SJCRH30 (cell line): ENCODE results near the gene SEC24C. TPM values are rescaled to one million over a fixed set of nuclear protein-coding genes. Genes with fewer than 3 reads are reported as not detected.
"Not testable (repeated sequence)": the region's sequence is repeated elsewhere in the genome, so short reads cannot be mapped to it uniquely, and the experiment has no call there.

ENCODE experiments used
- DNase-seq, 2 experiments: peaks; one replicate each; pipeline ENCODE4 v3.0.0-alpha.2; 2015 to 2020
- H3K27ac ChIP-seq: fragments of 250-450 bp; sonication (Bioruptor Pico); 2 replicates; pipeline ENCODE4 v1.5.1; 2020; ENCODE audit warnings: mild to moderate bottlenecking, moderate library complexity
- H3K27me3 ChIP-seq: fragments of 250-450 bp; sonication (Bioruptor Pico); 2 replicates; pipeline ENCODE4 v1.5.1; 2020; ENCODE audit warnings: mild to moderate bottlenecking, moderate library complexity
- H3K36me3 ChIP-seq: fragments of 250-450 bp; sonication (Bioruptor Pico); 2 replicates; pipeline ENCODE4 v1.5.1; 2020; ENCODE audit warnings: mild to moderate bottlenecking, moderate library complexity
- H3K4me1 ChIP-seq: fragments of 250-450 bp; sonication (Bioruptor Pico); 2 replicates; pipeline ENCODE4 v1.5.1; 2020; ENCODE audit warnings: mild to moderate bottlenecking, moderate library complexity
- H3K4me3 ChIP-seq: fragments of 250-450 bp; sonication (Bioruptor Pico); 2 replicates; pipeline ENCODE4 v1.5.1; 2020; ENCODE audit warnings: mild to moderate bottlenecking, moderate library complexity
- H3K9me3 ChIP-seq: fragments of 250-450 bp; sonication (Bioruptor Pico); replicated peaks from 2 replicates; pipeline ENCODE4 v1.5.1; 2020; ENCODE audit warnings: mild to moderate bottlenecking, moderate library complexity
- total RNA-seq: library from RNA; depleted of rRNA; stranded (reverse); fragments of >200 nt; shearing (Covaris generic); gene quantifications from 2 replicates; pipeline ENCODE4 v1.2.3, GENCODE V29; 2014; rRNA removed

SEC24C gene
- total RNA-seq = 89.4 and 92.2 TPM in 2 replicates

DNA sequence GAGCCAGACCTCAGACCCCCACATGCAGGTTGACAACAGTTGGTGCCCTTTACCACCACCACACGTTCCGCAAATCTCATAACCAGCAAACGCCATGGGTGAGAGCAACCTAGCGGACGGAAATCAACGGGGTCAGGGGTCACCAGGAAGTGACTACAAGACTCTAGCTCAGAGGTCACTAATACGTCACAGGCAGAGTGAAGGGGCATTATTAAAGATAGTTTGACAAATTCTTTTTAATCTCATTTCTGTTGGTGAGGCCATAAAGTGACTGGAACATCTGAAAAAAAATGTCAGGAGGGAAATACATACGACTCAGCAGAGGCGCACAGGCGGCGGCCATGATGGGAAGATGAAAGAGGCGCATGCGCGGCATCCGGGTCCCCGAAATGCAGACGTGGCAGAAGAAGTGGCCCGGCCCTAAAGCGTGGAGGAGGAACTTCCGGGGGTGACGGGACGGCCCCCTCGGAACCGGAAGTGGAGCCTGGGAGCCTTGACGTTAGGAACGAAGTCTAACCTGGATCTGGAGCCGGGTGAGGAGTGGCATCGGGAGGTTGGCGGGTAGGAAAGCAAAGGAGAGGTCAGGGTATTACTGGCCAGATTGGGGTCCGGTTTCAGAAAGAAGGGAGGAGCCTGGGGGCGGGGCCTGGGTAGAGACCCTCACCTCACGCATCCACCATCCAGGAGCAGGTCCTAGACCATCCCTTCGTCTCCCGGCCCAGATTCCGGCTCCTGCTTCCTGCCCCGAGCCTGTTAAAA is at the start of gene SEC24C:
SEC24C (plus strand) TSS at position 468 of the 759 bp plus-strand sequence. CDS start 2,461 bp downstream, outside the sequence.
- H3K27ac ChIP-seq = peak within 1 kb of the TSS; percentile 88
- H3K4me1 ChIP-seq = 0 out of 2 replicates have a peak, but pooled peaks cover 4% of the 10 kb centered on the region
- peaks cover 22% of the 10 kb centered on the region for H3K36me3 ChIP-seq
- H3K27me3 ChIP-seq = no peaks in the 10 kb centered on the region
- peak; percentile 98 for DNase-seq
- H3K9me3 ChIP-seq = no peaks in the 10 kb centered on the region
- H3K4me3 ChIP-seq = peak within 1 kb of the TSS; percentile 77

DNA sequence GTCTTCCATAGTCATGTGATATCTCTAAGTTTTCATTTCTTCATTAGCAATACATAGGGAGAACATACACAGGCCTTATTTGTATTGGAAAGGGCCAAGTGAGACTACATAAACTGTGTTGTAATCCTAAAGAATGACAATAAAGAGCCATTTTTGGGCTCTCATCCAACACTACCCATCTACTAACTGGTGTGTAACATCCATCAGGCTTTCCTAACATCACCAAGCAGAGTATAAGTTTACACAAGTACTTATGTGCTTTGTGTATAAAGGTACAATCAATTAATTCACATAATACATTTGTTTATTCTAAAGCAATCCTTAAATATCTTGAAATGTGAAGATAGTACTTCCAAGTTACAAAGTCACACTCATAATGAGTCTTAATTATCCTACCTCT is 48.9 kb upstream of the SEC24C start:
- not testable (repeated sequence) for H3K36me3 ChIP-seq, H3K9me3 ChIP-seq, H3K27ac ChIP-seq, DNase-seq, H3K4me3 ChIP-seq, H3K27me3 ChIP-seq, H3K4me1 ChIP-seq

DNA sequence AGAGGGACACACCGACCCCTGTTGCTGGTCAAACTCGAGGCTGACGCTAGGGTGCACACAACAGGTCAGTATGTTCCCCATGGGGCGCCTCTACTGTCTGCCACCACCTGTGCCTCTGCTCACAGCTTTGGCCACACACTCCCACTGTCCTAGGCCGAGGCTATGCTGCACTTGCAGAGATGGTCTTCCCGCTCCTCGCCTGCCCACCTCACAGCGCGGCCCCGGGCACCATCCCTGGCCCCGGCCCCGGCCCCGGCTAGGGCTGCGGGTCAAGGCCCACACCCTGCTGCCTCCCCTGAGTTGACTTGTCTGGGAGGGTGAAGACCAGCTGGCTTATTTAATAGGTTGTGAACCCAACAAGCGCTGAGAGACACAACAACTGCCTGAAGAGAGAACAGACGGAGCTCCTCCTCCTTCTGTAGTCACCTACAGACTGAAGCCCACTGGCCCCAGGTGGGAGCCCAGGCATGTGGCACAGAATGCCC is 46.5 kb upstream of the SEC24C start, which contains the start of gene AGAP5:
AGAP5 (minus strand) TSS at position 435 of the 485 bp plus-strand sequence; CDS start at position 81, 354 bp downstream.
- H3K27me3 ChIP-seq, DNase-seq, H3K4me1 ChIP-seq, H3K36me3 ChIP-seq, H3K27ac ChIP-seq, H3K9me3 ChIP-seq, H3K4me3 ChIP-seq: not testable (repeated sequence)

GRCh38 chr10:73698819-73699218 is 45.4 kb upstream of the SEC24C start:
- H3K4me1 ChIP-seq, H3K4me3 ChIP-seq, H3K36me3 ChIP-seq, H3K27me3 ChIP-seq, H3K9me3 ChIP-seq, DNase-seq, H3K27ac ChIP-seq: not testable (repeated sequence)

DNA sequence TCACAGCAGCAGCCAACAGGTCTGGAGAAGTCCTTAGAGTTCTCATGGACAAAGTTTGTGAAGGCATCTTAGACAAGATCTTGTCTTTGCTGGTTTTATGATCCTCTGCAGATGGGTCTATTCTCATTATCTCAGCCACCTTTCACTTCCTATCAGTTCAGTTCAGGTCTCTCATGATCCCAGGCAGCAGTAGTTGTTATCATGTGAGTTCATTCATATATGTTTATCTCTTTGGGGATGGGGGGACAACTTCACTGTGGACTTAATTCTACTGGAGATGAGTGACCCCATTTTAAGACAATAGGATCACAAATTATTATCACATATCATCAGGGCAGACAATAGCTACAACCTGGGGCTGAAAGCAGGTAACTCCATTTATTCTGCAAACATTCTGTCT is 40.2 kb upstream of the SEC24C start:
- not testable (repeated sequence) for H3K27me3 ChIP-seq, H3K4me1 ChIP-seq

DNA sequence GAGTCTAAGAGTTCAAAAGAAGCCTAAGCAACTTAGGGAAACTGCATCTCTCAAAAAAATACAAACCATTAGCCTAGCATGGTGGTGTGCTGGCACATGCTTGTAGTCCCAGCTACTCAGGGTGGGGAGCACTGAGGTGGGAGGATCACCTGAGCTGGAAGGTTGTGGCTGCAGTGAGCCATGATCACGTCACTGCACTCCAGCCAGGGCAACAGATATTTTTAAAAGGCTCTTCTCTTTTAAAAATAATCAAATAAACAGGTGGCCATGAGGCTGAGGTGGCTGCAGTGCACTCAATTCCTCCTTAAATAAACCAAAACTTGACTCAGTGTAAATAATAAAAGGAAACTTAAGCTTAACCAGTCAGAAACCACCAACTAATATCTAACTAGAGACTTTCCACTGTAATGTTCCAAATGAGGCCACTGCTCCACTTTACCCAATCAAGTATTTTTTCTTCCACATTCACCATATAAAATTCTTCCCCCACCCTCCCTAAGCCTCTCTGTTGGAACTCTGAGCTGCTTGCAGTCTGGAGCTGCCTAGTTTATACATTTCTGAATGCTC is 38.6 kb upstream of the SEC24C start:
- not testable (repeated sequence) for H3K4me1 ChIP-seq, H3K4me3 ChIP-seq, H3K27ac ChIP-seq, H3K9me3 ChIP-seq, DNase-seq, H3K36me3 ChIP-seq, H3K27me3 ChIP-seq

More for the DNA sequence above, 40.2 kb upstream of the SEC24C start:
- H3K27ac ChIP-seq, H3K9me3 ChIP-seq, H3K36me3 ChIP-seq, DNase-seq, H3K4me3 ChIP-seq: not testable (repeated sequence)

- not testable (repeated sequence) for H3K36me3 ChIP-seq, H3K4me1 ChIP-seq, H3K27ac ChIP-seq, H3K4me3 ChIP-seq, H3K27me3 ChIP-seq, H3K9me3 ChIP-seq, DNase-seq
These were observed 37.7 kb upstream of the SEC24C start for GRCh38 chr10:73706488-73706887.

DNA sequence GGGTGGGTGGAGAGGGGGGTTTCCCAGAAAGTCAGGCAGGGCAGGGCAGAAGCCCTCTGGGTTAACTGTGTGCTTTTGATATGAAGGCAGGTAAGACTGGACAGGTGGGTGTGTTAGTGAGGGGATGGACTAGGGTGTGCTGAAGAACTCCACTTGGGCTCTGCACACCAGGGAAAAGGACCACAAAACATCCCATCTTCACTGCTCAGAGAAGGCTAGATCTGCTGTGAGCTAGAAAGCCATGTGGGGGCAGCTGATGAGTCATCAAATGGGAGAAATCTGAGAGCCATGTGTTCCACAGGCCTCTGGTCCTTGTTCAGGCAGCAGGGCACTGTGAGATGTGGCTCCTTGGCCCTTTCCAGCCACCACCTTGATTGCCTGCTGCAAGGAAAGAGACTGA is 36.5 kb upstream of the SEC24C start:
- H3K27me3 ChIP-seq, DNase-seq, H3K36me3 ChIP-seq, H3K9me3 ChIP-seq, H3K4me1 ChIP-seq, H3K4me3 ChIP-seq, H3K27ac ChIP-seq: not testable (repeated sequence)

GRCh38 chr10:73708122-73708521 is 36.0 kb upstream of the SEC24C start:
- not testable (repeated sequence) for H3K36me3 ChIP-seq

GRCh38 chr10:73711683-73712082 is 32.5 kb upstream of the SEC24C start:
- not testable (repeated sequence) for H3K27me3 ChIP-seq, H3K27ac ChIP-seq, H3K4me3 ChIP-seq, H3K9me3 ChIP-seq, DNase-seq, H3K4me1 ChIP-seq
- peaks cover 15% of the 10 kb centered on the region for H3K36me3 ChIP-seq

More at GRCh38 chr10:73708122-73708521, 36.0 kb upstream of the SEC24C start:
- H3K9me3 ChIP-seq, H3K4me3 ChIP-seq, H3K27me3 ChIP-seq, H3K27ac ChIP-seq, H3K4me1 ChIP-seq: not testable (repeated sequence)
- peak in 1 of 2 experiments; percentile 11 for DNase-seq

DNA sequence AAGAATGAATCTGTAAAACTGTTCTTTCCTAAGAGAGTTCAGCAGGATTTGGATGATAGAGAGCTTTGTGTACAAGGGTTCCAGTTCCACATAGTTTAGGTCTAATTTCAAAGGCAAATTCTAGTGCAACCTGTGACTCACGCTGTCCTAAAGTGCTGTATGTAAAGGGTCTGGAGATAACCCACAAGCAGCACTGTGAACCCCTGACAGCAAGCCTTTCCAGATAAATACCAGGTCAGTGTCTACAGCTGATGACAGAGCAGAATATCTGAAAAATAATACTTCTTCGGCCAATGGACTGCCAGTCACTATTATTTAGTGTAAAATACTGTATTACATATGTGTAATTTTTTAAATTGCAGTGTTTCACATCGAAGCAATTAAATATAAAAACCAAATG is 30.3 kb upstream of the SEC24C start:
- H3K4me1 ChIP-seq, H3K27me3 ChIP-seq, DNase-seq, H3K4me3 ChIP-seq, H3K9me3 ChIP-seq, H3K27ac ChIP-seq: not testable (repeated sequence)
- peaks cover 36% of the 10 kb centered on the region for H3K36me3 ChIP-seq

DNA sequence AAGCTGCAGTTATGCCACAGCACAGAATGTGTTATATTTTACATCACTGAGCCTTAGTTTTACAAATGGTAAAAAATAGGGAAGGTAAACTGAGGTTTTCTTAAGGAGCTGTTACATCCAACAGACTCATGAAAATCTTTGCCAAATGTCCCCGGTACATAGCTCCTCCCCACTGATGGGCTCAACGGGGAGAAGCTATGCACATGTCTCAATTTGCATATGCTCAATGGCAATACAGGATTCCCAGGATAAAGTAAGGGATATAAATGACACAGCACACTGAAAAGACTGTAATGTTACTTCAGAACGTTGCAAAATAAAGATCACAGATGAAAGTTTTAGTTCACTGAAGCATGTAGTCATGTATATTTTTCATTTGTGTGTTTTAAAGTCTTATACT is 29.7 kb upstream of the SEC24C start:
- not testable (repeated sequence) for H3K4me3 ChIP-seq, H3K9me3 ChIP-seq, H3K27ac ChIP-seq, H3K4me1 ChIP-seq, DNase-seq, H3K27me3 ChIP-seq
- peaks cover 38% of the 10 kb centered on the region for H3K36me3 ChIP-seq

- H3K36me3 ChIP-seq = peaks cover 45% of the 10 kb centered on the region
- not testable (repeated sequence) for H3K9me3 ChIP-seq, H3K4me1 ChIP-seq, DNase-seq, H3K27ac ChIP-seq, H3K4me3 ChIP-seq, H3K27me3 ChIP-seq
These were observed 28.7 kb upstream of the SEC24C start for GRCh38 chr10:73715179-73716156.

DNA sequence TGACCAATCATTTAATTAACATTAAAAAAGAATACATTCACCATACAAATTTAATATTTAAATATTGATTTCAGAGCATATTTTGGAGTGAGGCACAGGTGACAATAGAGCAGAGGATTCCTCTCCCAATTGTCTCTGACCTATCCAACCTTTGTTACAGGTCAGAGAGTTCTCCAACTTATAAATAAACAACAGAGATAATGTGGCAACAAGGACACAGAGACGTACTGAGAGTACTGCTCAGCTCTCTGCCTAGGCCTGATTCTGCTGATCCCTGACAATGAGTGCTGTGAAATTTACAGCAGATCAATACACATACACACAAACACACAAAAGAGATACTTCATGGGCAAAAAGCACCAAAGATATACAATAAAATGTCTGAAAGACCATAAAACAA is 27.9 kb upstream of the SEC24C start:
- Histone ChIP-seq H3K9me3 (no peaks in the 10 kb centered on the region), H3K27me3 (no peaks in the 10 kb centered on the region), H3K36me3 (peaks cover 46% of the 10 kb centered on the region), H3K4me1 (peaks cover 10% of the 10 kb centered on the region; the same call in 1 of the 2 replicates), H3K27ac (no peak overlapping the region), H3K4me3 (no peak overlapping the region)
- DNase-seq = no peak

- Histone ChIP-seq H3K4me3 (no peak overlapping the region), H3K4me1 (peaks cover 10% of the 10 kb centered on the region; the same call in 1 of the 2 replicates), H3K36me3 (peaks cover 53% of the 10 kb centered on the region), H3K27me3 (no peaks in the 10 kb centered on the region), H3K9me3 (no peaks in the 10 kb centered on the region), H3K27ac (no peak overlapping the region)
- DNase-seq = no peak
These were observed 26.6 kb upstream of the SEC24C start for GRCh38 chr10:73717556-73717955.
